ENCODE data around the gene PDE3A.

PDE3A gene

GRCh38 chr12:20475542-20475941 lies 107.2 kb downstream of the PDE3A start:
- H3K4me1 ChIP-seq (ENCODE audit: control insufficient read depth, insufficient read depth, low read length): no peaks in the 10 kb centered on the region; the same call in 1 of the 2 replicates
- H3K36me3 ChIP-seq (ENCODE audit: control insufficient read depth, insufficient read depth, low read length): no peaks in the 10 kb centered on the region
- no peak overlapping the region for H3K27ac ChIP-seq (ENCODE audit: low read depth, low read length)
- no peak overlapping the region for H3K4me3 ChIP-seq (ENCODE audit: low read depth, low read length)
- H3K9me3 ChIP-seq (ENCODE audit: control insufficient read depth, insufficient read depth, low read length): no peaks in the 10 kb centered on the region
- H3K27me3 ChIP-seq (ENCODE audit: control insufficient read depth, insufficient read depth, low read length): no peaks in the 10 kb centered on the region
- no peak overlapping the region for H3K9ac ChIP-seq (ENCODE audit: low read depth, low read length)

- H3K27me3 ChIP-seq (ENCODE audit: control insufficient read depth, insufficient read depth, low read length): no peaks in the 10 kb centered on the region
- no peak overlapping the region for H3K4me3 ChIP-seq (ENCODE audit: low read depth, low read length)
- no peaks in the 10 kb centered on the region for H3K9me3 ChIP-seq (ENCODE audit: control insufficient read depth, insufficient read depth, low read length)
- H3K9ac ChIP-seq (ENCODE audit: low read depth, low read length): no peak overlapping the region
- H3K27ac ChIP-seq (ENCODE audit: low read depth, low read length): no peak overlapping the region
- H3K36me3 ChIP-seq (ENCODE audit: control insufficient read depth, insufficient read depth, low read length): no peaks in the 10 kb centered on the region
- no peaks in the 10 kb centered on the region; the same call in 1 of the 2 replicates for H3K4me1 ChIP-seq (ENCODE audit: control insufficient read depth, insufficient read depth, low read length)
These were observed 108.2 kb downstream of the PDE3A start for GRCh38 chr12:20476551-20476950.

- Histone ChIP-seq H3K36me3 (ENCODE audit: control insufficient read depth, insufficient read depth, low read length) (no peaks in the 10 kb centered on the region), H3K4me3 (ENCODE audit: low read depth, low read length) (no peak overlapping the region), H3K9me3 (ENCODE audit: control insufficient read depth, insufficient read depth, low read length) (no peaks in the 10 kb centered on the region), H3K27me3 (ENCODE audit: control insufficient read depth, insufficient read depth, low read length) (no peaks in the 10 kb centered on the region), H3K27ac (ENCODE audit: low read depth, low read length) (no peak overlapping the region), H3K9ac (ENCODE audit: low read depth, low read length) (no peak overlapping the region), H3K4me1 (ENCODE audit: control insufficient read depth, insufficient read depth, low read length) (no peaks in the 10 kb centered on the region; the same call in 1 of the 2 replicates)
These were observed 108.9 kb downstream of the PDE3A start for GRCh38 chr12:20477255-20477654.

- no peaks in the 10 kb centered on the region; the same call in 1 of the 2 replicates for H3K4me1 ChIP-seq (ENCODE audit: control insufficient read depth, insufficient read depth, low read length)
- no peaks in the 10 kb centered on the region for H3K9me3 ChIP-seq (ENCODE audit: control insufficient read depth, insufficient read depth, low read length)
- no peak overlapping the region for H3K9ac ChIP-seq (ENCODE audit: low read depth, low read length)
- H3K27ac ChIP-seq (ENCODE audit: low read depth, low read length): no peak overlapping the region
- no peaks in the 10 kb centered on the region for H3K27me3 ChIP-seq (ENCODE audit: control insufficient read depth, insufficient read depth, low read length)
- H3K36me3 ChIP-seq (ENCODE audit: control insufficient read depth, insufficient read depth, low read length): no peaks in the 10 kb centered on the region
- no peak overlapping the region for H3K4me3 ChIP-seq (ENCODE audit: low read depth, low read length)
These were observed 109.3 kb downstream of the PDE3A start for GRCh38 chr12:20477672-20478071.

- Histone ChIP-seq H3K4me3 (ENCODE audit: low read depth, low read length) (no peak overlapping the region), H3K27ac (ENCODE audit: low read depth, low read length) (no peak overlapping the region), H3K27me3 (ENCODE audit: control insufficient read depth, insufficient read depth, low read length) (no peaks in the 10 kb centered on the region), H3K4me1 (ENCODE audit: control insufficient read depth, insufficient read depth, low read length) (peaks cover 3% of the 10 kb centered on the region; the same call in 1 of the 2 replicates), H3K9me3 (ENCODE audit: control insufficient read depth, insufficient read depth, low read length) (no peaks in the 10 kb centered on the region), H3K36me3 (ENCODE audit: control insufficient read depth, insufficient read depth, low read length) (no peaks in the 10 kb centered on the region), H3K9ac (ENCODE audit: low read depth, low read length) (no peak overlapping the region)
These were observed 114.2 kb downstream of the PDE3A start for GRCh38 chr12:20482491-20483054.

- H3K36me3 ChIP-seq (ENCODE audit: control insufficient read depth, insufficient read depth, low read length): no peaks in the 10 kb centered on the region
- no peaks in the 10 kb centered on the region for H3K9me3 ChIP-seq (ENCODE audit: control insufficient read depth, insufficient read depth, low read length)
- H3K9ac ChIP-seq (ENCODE audit: low read depth, low read length): no peak overlapping the region
- no peaks in the 10 kb centered on the region for H3K27me3 ChIP-seq (ENCODE audit: control insufficient read depth, insufficient read depth, low read length)
- no peak overlapping the region for H3K27ac ChIP-seq (ENCODE audit: low read depth, low read length)
- peaks cover 8% of the 10 kb centered on the region; the same call in 1 of the 2 replicates for H3K4me1 ChIP-seq (ENCODE audit: control insufficient read depth, insufficient read depth, low read length)
- no peak overlapping the region for H3K4me3 ChIP-seq (ENCODE audit: low read depth, low read length)
These were observed 115.4 kb downstream of the PDE3A start for GRCh38 chr12:20483776-20484175.

- no peaks in the 10 kb centered on the region for H3K9me3 ChIP-seq (ENCODE audit: control insufficient read depth, insufficient read depth, low read length)
- peaks cover 8% of the 10 kb centered on the region; the same call in 1 of the 2 replicates for H3K4me1 ChIP-seq (ENCODE audit: control insufficient read depth, insufficient read depth, low read length)
- no peak overlapping the region for H3K27ac ChIP-seq (ENCODE audit: low read depth, low read length)
- no peak overlapping the region for H3K4me3 ChIP-seq (ENCODE audit: low read depth, low read length)
- no peaks in the 10 kb centered on the region for H3K36me3 ChIP-seq (ENCODE audit: control insufficient read depth, insufficient read depth, low read length)
- H3K9ac ChIP-seq (ENCODE audit: low read depth, low read length): no peak overlapping the region
- H3K27me3 ChIP-seq (ENCODE audit: control insufficient read depth, insufficient read depth, low read length): no peaks in the 10 kb centered on the region
These were observed 117.9 kb downstream of the PDE3A start for GRCh38 chr12:20486233-20486632.

GRCh38 chr12:20487519-20487918 lies 119.2 kb downstream of the PDE3A start:
- no peak overlapping the region for H3K27ac ChIP-seq (ENCODE audit: low read depth, low read length)
- H3K4me1 ChIP-seq (ENCODE audit: control insufficient read depth, insufficient read depth, low read length): peaks cover 14% of the 10 kb centered on the region
- no peaks in the 10 kb centered on the region for H3K9me3 ChIP-seq (ENCODE audit: control insufficient read depth, insufficient read depth, low read length)
- no peak overlapping the region for H3K4me3 ChIP-seq (ENCODE audit: low read depth, low read length)
- no peaks in the 10 kb centered on the region for H3K36me3 ChIP-seq (ENCODE audit: control insufficient read depth, insufficient read depth, low read length)
- no peaks in the 10 kb centered on the region for H3K27me3 ChIP-seq (ENCODE audit: control insufficient read depth, insufficient read depth, low read length)
- H3K9ac ChIP-seq (ENCODE audit: low read depth, low read length): no peak overlapping the region

GRCh38 chr12:20489645-20490044 lies 121.3 kb downstream of the PDE3A start:
- peaks cover 17% of the 10 kb centered on the region for H3K4me1 ChIP-seq (ENCODE audit: control insufficient read depth, insufficient read depth, low read length)
- no peak overlapping the region for H3K4me3 ChIP-seq (ENCODE audit: low read depth, low read length)
- no peaks in the 10 kb centered on the region for H3K27me3 ChIP-seq (ENCODE audit: control insufficient read depth, insufficient read depth, low read length)
- no peak overlapping the region for H3K27ac ChIP-seq (ENCODE audit: low read depth, low read length)
- H3K9ac ChIP-seq (ENCODE audit: low read depth, low read length): no peak overlapping the region
- H3K36me3 ChIP-seq (ENCODE audit: control insufficient read depth, insufficient read depth, low read length): no peaks in the 10 kb centered on the region
- no peaks in the 10 kb centered on the region for H3K9me3 ChIP-seq (ENCODE audit: control insufficient read depth, insufficient read depth, low read length)

GRCh38 chr12:20490213-20490612 lies 121.9 kb downstream of the PDE3A start:
- no peaks in the 10 kb centered on the region for H3K36me3 ChIP-seq (ENCODE audit: control insufficient read depth, insufficient read depth, low read length)
- no peak overlapping the region for H3K4me3 ChIP-seq (ENCODE audit: low read depth, low read length)
- no peak overlapping the region for H3K27ac ChIP-seq (ENCODE audit: low read depth, low read length)
- no peaks in the 10 kb centered on the region for H3K9me3 ChIP-seq (ENCODE audit: control insufficient read depth, insufficient read depth, low read length)
- no peaks in the 10 kb centered on the region for H3K27me3 ChIP-seq (ENCODE audit: control insufficient read depth, insufficient read depth, low read length)
- no peak overlapping the region for H3K9ac ChIP-seq (ENCODE audit: low read depth, low read length)
- peaks cover 17% of the 10 kb centered on the region for H3K4me1 ChIP-seq (ENCODE audit: control insufficient read depth, insufficient read depth, low read length)

GRCh38 chr12:20491290-20491689 lies 123.0 kb downstream of the PDE3A start:
- Histone ChIP-seq H3K9ac (ENCODE audit: low read depth, low read length) (no peak overlapping the region), H3K27me3 (ENCODE audit: control insufficient read depth, insufficient read depth, low read length) (no peaks in the 10 kb centered on the region), H3K9me3 (ENCODE audit: control insufficient read depth, insufficient read depth, low read length) (no peaks in the 10 kb centered on the region), H3K4me3 (ENCODE audit: low read depth, low read length) (no peak overlapping the region), H3K36me3 (ENCODE audit: control insufficient read depth, insufficient read depth, low read length) (no peaks in the 10 kb centered on the region), H3K27ac (ENCODE audit: low read depth, low read length) (no peak overlapping the region), H3K4me1 (ENCODE audit: control insufficient read depth, insufficient read depth, low read length) (peaks cover 17% of the 10 kb centered on the region)

Measured in HUES48 (cell line).